ENCODE measurements around the gene ZNF383.
"Not testable (repeated sequence)": the region's sequence is repeated elsewhere in the genome, so short reads cannot be mapped to it uniquely, and the experiment has no call there.

ZNF383 gene

DNA sequence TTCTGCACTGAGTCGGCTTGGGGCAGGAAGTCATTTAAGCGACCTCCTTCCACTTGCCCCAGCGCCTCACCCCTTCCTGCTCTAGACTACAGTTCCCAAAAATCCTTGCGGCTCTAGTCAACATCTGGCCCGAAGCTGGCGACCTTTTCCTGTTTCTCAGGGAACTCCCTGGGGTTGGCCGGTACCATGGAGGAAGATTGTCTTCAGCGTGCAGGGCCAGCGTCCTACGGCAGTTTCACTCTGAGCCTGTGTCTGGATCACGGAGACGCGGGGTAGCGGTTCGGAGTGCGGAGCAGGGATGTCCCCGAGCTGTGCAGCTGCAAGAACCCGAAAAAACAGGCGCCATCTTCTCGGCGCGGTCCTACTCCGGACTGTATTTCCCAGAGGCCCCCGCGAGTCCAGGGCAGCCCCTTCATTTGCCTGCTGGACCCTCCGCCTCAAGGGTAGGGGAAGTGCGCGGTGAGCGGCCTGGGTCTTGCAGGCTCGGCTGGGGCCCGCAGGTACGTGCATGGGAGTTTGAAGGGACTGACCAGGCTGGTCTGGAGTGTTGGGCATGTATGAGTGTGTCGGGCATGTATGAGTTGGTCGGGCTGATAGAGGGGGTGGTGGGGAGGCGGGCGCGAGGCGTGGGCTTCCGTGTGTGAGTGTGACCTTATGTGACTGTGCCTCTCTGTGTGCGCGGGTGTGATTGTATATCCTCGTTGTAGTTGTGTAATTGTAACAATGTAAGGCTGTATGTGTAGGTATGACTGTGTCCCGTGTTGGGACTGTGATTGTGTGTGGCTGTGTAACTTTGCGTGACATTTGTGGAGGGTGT is at the start of gene ZNF383:
ZNF383 (plus strand) TSS at position 440 of the 817 bp plus-strand sequence. CDS start 12,240 bp downstream, outside the sequence.
- Mint-ChIP-seq H3K9me3 (peaks cover 8% of the 10 kb centered on the region), H3K27ac (peak within 1 kb of the TSS; percentile 88), H3K4me3 (peak within 1 kb of the TSS; percentile 92), H3K27me3 (no peaks in the 10 kb centered on the region), H3K36me3 (peaks cover 32% of the 10 kb centered on the region), H3K4me1 (peaks cover 33% of the 10 kb centered on the region)

DNA sequence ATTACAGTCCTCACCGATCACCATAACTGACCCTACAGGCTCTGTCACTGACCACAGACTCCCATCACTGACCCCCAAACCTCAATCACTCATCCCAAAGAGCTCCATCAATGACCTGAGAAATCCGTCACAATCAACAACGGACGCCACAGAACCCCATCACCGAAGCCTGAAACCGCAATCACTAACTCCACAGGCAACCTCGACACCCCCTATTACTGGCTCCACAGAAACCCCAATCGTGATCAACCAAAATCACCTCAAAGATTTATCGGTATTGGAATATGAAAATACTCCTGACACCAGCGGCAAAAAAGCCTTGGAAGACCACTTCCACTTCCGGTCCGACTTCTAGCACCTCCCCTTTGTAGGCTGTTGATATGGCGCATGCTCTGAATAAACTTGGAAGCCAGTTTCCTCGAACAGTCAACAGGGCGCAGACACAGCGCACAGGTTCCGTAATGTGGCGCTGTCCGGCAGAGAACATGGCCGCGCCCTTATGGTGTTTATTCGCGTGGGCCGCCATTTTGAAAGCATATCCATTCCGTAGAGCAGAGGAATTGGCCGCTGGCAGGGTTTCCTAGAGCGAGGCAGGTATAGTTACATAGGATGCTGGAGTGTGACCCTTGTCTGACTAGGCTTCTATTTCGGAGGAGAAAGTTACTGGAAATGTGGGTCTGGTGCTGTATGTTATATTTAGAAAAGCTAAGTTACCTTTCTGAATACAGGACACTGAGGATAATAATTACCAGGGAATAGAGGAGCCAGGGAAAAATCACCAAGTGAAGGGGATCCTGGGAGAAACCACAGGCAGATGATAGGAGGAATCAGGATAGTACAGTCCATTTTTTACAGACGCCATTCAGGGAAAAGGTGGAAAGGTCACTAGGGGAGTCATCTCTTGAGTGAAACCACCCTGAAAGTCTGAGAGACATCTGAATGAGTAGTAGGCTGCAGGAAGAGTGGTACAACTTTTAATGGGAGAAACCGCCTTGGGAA is 45.3 kb upstream of the ZNF383 start, which contains the start of gene ZNF585A:
ZNF585A (minus strand) TSS at position 328 of the 999 bp plus-strand sequence. CDS start 2,785 bp downstream, outside the sequence.
- H3K4me3 Mint-ChIP-seq: peak within 1 kb of the TSS; percentile 44

DNA sequence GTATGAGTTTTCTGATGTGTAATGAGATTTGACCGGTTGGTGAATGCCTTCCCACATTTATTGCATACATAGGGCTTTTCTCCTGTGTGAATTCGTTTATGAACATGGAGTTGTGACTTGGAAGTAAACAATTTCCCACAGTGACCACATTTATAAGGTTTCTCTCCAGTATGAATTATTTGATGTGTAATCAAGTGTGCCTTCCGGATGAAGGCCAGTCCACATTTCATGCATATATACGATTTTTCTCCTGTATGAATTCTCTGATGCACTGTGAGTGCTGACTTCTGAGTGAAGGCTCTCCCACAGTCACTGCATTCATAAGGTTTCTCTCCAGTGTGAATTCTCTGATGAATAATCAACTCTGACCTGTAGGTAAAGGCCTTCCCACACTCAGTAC is 31.9 kb upstream of the ZNF383 start:
- not testable (repeated sequence) for H3K4me3 Mint-ChIP-seq, H3K27me3 Mint-ChIP-seq, H3K4me1 Mint-ChIP-seq, H3K27ac Mint-ChIP-seq
- H3K36me3 Mint-ChIP-seq: peaks cover 58% of the 10 kb centered on the region
- peaks cover 34% of the 10 kb centered on the region for H3K9me3 Mint-ChIP-seq

More for the DNA sequence above, 45.3 kb upstream of the ZNF383 start, which contains the start of gene ZNF585A:
- Mint-ChIP-seq H3K36me3 (peaks cover 37% of the 10 kb centered on the region), H3K9me3 (peaks cover 25% of the 10 kb centered on the region), H3K27me3 (no peaks in the 10 kb centered on the region), H3K27ac (no peak within 1 kb of the TSS), H3K4me1 (peaks cover 4% of the 10 kb centered on the region)

DNA sequence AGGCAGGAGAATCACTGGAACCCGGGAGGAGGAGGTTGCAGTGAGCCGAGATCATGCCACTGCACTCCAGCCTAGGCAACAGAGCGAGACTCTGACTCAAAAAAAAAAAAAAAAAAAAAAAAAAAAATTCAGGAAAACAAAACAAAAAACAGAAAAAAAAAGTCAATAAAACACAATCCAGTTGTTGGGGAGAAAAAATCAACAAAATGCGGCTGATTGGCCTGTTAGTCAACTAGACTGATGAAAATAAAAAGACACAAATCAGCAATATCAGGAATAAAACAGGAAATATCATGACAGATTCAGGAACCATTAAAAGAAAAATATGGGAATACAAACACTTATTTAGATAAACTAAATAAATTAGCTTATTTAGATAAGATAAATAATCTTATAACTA is 22.8 kb upstream of the ZNF383 start:
- H3K9me3 Mint-ChIP-seq: peaks cover 22% of the 10 kb centered on the region
- H3K4me3 Mint-ChIP-seq, H3K4me1 Mint-ChIP-seq, H3K27ac Mint-ChIP-seq, H3K27me3 Mint-ChIP-seq: not testable (repeated sequence)
- H3K36me3 Mint-ChIP-seq: peaks cover 46% of the 10 kb centered on the region

DNA sequence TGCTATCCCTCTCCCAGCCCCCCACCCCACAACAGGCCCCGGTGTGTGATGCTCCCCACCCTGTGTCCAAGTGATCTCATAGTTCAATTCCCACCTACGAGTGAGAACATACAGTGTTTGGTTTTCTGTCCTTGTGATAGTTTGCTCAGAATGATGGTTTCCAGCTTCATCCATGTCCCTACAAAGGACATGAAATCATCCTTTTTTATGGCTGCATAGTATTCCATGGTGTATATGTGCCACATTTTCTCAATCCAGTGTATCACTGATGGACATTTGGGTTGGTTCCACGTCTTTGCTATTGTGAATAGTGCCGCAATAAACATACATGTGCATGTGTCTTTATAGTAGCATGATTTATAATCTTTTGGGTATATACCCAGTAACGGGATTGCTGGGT is 20.9 kb upstream of the ZNF383 start:
- H3K4me1 Mint-ChIP-seq, H3K4me3 Mint-ChIP-seq, H3K27me3 Mint-ChIP-seq, H3K27ac Mint-ChIP-seq: not testable (repeated sequence)
- H3K36me3 Mint-ChIP-seq: peaks cover 50% of the 10 kb centered on the region
- H3K9me3 Mint-ChIP-seq: peaks cover 19% of the 10 kb centered on the region

DNA sequence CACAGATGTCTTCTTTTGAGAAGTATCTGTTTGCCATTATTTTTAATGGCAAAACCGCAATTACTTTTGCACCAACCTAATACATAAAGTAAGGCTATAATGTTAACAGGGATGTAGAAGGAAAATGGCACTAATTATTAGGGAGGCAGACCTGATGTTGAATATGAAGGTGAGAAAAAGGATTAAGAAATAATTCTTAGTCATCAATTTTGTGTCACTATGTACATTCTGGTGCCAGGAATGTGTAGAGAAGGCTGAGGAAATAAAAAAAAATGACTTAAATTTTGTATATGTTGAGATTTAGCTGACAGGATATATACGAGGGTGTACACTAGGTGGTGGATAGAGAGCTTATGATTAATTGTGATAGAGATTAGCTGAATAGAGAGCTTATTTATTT is 20.2 kb upstream of the ZNF383 start:
- H3K27me3 Mint-ChIP-seq: no peaks in the 10 kb centered on the region
- peaks cover 53% of the 10 kb centered on the region for H3K36me3 Mint-ChIP-seq
- H3K9me3 Mint-ChIP-seq: peaks cover 16% of the 10 kb centered on the region
- no peak overlapping the region for H3K27ac Mint-ChIP-seq
- H3K4me3 Mint-ChIP-seq: no peak overlapping the region
- H3K4me1 Mint-ChIP-seq: no peaks in the 10 kb centered on the region

DNA sequence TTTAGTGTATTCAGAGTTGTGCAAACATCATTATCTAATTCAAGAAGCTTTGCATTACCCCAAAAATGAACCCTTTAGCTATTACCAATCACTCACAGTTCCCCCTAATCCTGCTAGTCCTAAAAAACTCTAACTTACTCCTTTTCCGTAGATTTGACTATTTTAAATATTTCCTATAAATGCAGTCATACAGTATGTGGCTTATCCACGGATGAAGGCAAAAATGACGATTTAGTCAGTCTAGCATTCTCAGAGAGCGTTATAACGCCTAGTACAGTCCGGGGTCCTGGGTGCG is 587 bp upstream of the ZNF383 start:
- Mint-ChIP-seq H3K36me3 (peaks cover 28% of the 10 kb centered on the region), H3K27me3 (no peaks in the 10 kb centered on the region), H3K9me3 (peaks cover 8% of the 10 kb centered on the region), H3K27ac (peak overlapping the region; percentile 88), H3K4me1 (peaks cover 33% of the 10 kb centered on the region), H3K4me3 (peak overlapping the region; percentile 92)

DNA sequence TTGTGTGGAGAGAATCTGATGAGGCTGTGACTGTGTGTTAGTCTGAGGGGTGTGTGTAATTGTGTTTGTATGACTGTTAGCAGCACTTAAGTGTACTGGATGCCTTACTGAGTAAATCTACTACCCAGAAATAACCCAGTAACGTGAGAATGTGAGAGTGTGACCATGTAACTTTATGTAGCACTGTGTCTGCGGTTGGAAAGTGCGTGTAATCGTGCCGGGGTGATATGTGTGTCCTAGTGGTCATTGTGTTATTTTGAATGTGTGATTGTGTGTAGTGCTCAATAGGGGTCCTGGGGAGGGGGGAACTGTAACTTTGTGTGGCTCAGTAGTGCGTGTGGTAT is 550 bp downstream of the ZNF383 start:
- peaks cover 33% of the 10 kb centered on the region for H3K4me1 Mint-ChIP-seq
- no peaks in the 10 kb centered on the region for H3K27me3 Mint-ChIP-seq
- peaks cover 8% of the 10 kb centered on the region for H3K9me3 Mint-ChIP-seq
- H3K4me3 Mint-ChIP-seq: peak overlapping the region; percentile 92
- peaks cover 34% of the 10 kb centered on the region for H3K36me3 Mint-ChIP-seq
- H3K27ac Mint-ChIP-seq: peak overlapping the region; percentile 88

- no peak overlapping the region for H3K27ac Mint-ChIP-seq
- peaks cover 10% of the 10 kb centered on the region for H3K9me3 Mint-ChIP-seq
- peaks cover 33% of the 10 kb centered on the region for H3K4me1 Mint-ChIP-seq
- peaks cover 37% of the 10 kb centered on the region for H3K36me3 Mint-ChIP-seq
- H3K4me3 Mint-ChIP-seq: peak overlapping the region; percentile 51
- H3K27me3 Mint-ChIP-seq: no peaks in the 10 kb centered on the region
Measured at GRCh38 chr19:37220383-37220782, 2.4 kb downstream of the ZNF383 start.

DNA sequence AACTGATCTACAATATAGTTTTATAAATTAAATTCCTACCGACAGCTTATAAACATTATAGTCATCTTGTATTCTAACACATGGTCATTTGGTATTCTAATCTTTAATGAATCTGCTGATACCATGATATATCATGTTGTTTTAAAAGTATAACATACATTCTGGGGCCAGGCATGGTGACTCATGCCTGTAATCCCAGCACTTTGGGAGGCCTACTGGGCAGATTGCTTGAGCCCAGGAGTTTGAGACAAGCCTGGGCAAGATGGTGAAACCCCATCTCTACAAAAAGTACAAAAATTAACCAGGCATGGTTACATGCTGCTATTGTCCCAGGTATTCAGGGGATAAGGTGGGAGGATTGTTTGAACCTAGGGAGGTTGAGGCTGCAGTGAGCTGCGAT is 3.1 kb downstream of the ZNF383 start:
- H3K4me3 Mint-ChIP-seq: no peak overlapping the region
- H3K4me1 Mint-ChIP-seq: peaks cover 33% of the 10 kb centered on the region
- peaks cover 41% of the 10 kb centered on the region for H3K36me3 Mint-ChIP-seq
- no peaks in the 10 kb centered on the region for H3K27me3 Mint-ChIP-seq
- H3K27ac Mint-ChIP-seq: no peak overlapping the region
- H3K9me3 Mint-ChIP-seq: peaks cover 13% of the 10 kb centered on the region

DNA sequence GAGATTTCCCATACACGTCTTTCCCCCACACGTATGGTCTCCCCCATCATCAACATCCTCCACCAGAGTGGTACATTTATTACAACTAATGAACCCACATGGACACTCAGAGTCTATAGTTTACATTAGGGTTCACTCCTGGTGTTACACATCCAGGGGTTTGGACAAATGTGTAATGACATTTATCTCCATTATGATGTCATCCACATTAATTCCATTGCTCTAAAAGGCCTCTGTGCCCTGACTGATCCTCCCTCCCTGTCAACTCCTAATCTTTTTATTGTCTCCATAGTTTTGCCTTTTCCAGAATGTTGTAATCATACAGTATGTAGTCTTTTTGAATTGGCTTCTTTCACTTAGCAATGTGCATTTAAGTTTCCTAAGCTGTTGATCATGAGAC is 8.2 kb downstream of the ZNF383 start:
- H3K36me3 Mint-ChIP-seq: peaks cover 50% of the 10 kb centered on the region
- H3K27ac Mint-ChIP-seq: no peak overlapping the region
- H3K4me1 Mint-ChIP-seq: no peaks in the 10 kb centered on the region
- peaks cover 20% of the 10 kb centered on the region for H3K9me3 Mint-ChIP-seq
- no peak overlapping the region for H3K4me3 Mint-ChIP-seq
- no peaks in the 10 kb centered on the region for H3K27me3 Mint-ChIP-seq

- H3K9me3 Mint-ChIP-seq: peaks cover 20% of the 10 kb centered on the region
Measured at GRCh38 chr19:37227996-37228395, 10.0 kb downstream of the ZNF383 start.

GRCh38 chr19:37243206-37243632 is 25.2 kb downstream of the ZNF383 start:
- Mint-ChIP-seq H3K4me1 (no peaks in the 10 kb centered on the region), H3K9me3 (peaks cover 25% of the 10 kb centered on the region), H3K4me3 (no peak overlapping the region), H3K27me3 (no peaks in the 10 kb centered on the region), H3K36me3 (peaks cover 62% of the 10 kb centered on the region), H3K27ac (no peak overlapping the region)

More at GRCh38 chr19:37227996-37228395, 10.0 kb downstream of the ZNF383 start:
- Mint-ChIP-seq H3K27ac (no peak overlapping the region), H3K4me1 (no peaks in the 10 kb centered on the region), H3K36me3 (peaks cover 51% of the 10 kb centered on the region), H3K27me3 (no peaks in the 10 kb centered on the region), H3K4me3 (no peak overlapping the region)

GRCh38 chr19:37251308-37252229 is 33.6 kb downstream of the ZNF383 start:
- no peaks in the 10 kb centered on the region for H3K27me3 Mint-ChIP-seq
- peaks cover 34% of the 10 kb centered on the region for H3K36me3 Mint-ChIP-seq
- H3K9me3 Mint-ChIP-seq: peaks cover 22% of the 10 kb centered on the region
- H3K4me3 Mint-ChIP-seq: peak overlapping the region; percentile 62
- no peaks in the 10 kb centered on the region for H3K4me1 Mint-ChIP-seq
- H3K27ac Mint-ChIP-seq: no peak overlapping the region

GRCh38 chr19:37263028-37263427 is 45.0 kb downstream of the ZNF383 start:
- H3K27ac Mint-ChIP-seq, H3K27me3 Mint-ChIP-seq, H3K36me3 Mint-ChIP-seq, H3K4me1 Mint-ChIP-seq, H3K4me3 Mint-ChIP-seq: not testable (repeated sequence)
- peaks cover 13% of the 10 kb centered on the region for H3K9me3 Mint-ChIP-seq
